ENCODE results near the gene MCOLN3.
"Not testable (repeated sequence)": the region's sequence is repeated elsewhere in the genome, so short reads cannot be mapped to it uniquely, and the experiment has no call there.

MCOLN3 gene

GRCh38 chr1:85047472-85048295 lies 616 bp downstream of the MCOLN3 start:
- DNase-seq, result peak; percentile 72

GRCh38 chr1:85047144-85047471 lies 1.2 kb downstream of the MCOLN3 start:
- DNase-seq, result no peak

DNA sequence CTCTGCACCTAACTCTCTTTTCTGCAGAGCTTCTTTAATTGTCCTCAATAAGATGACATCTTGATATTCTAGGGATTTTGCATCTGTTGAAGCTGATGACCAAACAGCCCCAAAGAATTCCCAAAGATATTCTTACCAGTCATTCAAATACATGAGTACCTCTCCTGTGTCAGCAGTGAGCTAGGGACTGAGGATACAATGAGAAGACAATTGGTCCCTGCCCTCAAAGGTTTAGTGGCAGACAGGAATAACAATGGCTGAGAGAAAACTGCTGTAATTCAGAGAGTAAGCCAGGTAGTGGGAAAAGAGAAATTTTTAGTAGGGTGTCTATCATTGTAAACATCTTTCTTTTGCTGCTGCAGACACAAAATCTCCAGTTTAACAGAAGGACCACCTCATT lies 5.9 kb downstream of the MCOLN3 start:
- DNase-seq, result no peak

DNA sequence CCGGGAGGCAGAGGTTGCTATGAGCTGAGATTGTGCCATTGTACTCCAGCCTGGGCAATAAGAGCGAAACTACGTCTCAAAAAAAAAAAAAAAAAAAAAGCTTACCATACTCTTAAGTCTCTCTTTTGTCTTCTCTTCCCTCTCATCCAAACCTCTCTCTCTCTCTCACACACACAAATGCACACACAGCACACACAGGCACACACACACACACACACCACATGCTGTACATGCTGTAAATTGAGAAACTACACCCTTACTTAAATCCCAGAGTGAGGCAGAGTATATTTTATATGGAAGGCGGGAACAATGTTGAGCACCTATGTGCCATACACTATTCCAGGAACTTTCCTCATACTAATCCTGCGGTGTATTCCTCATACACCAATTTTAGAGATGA lies 6.5 kb downstream of the MCOLN3 start:
- no peak for DNase-seq

DNA sequence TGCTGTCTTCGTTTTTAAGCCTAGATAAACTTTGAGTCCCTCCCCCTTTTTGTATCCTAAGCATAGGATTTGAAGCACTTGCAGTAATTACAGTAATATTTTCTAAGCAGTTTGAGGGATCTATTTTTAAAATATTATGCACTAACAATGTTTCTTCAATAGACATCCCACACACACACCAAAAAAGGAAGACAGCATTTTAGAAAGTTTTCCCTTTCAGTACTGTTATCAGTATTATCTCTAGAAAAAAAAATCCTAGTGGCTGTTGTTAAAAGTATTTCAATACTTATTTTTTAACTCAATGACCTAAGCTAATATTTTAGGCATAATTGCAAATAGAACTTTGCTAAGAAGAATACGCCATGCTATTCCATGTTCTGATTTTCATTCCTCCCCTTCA lies 15.1 kb downstream of the MCOLN3 start:
- DNase-seq, result no peak

- DNase-seq, result no peak
Measured at GRCh38 chr1:85030536-85030935, 17.8 kb downstream of the MCOLN3 start.

DNA sequence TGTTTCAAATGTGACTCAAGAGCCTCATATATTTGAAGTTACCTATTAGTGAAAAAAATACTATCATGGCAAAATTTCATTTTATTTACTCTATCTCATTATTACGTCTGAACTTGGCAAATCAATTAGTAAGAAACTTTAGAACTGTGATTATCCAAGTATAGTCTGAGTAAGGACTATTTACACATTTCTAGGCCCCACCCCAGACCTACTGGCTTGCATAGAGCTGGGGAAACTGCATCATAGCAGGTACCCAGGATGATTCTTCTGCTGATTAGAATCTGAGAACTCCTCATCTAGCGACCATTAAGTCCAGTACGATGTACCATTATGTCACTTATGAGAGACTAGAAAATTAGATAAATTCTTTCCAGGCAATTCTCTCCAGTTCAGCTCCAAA lies 20.1 kb downstream of the MCOLN3 start:
- DNase-seq, result no peak

- DNase-seq, result peak; percentile 7
Measured at GRCh38 chr1:85027242-85027983, 20.9 kb downstream of the MCOLN3 start.

- DNase-seq, result no peak
Measured at GRCh38 chr1:85025940-85026339, 22.4 kb downstream of the MCOLN3 start.

- no peak for DNase-seq
Measured at GRCh38 chr1:85024736-85025135, 23.6 kb downstream of the MCOLN3 start.

DNA sequence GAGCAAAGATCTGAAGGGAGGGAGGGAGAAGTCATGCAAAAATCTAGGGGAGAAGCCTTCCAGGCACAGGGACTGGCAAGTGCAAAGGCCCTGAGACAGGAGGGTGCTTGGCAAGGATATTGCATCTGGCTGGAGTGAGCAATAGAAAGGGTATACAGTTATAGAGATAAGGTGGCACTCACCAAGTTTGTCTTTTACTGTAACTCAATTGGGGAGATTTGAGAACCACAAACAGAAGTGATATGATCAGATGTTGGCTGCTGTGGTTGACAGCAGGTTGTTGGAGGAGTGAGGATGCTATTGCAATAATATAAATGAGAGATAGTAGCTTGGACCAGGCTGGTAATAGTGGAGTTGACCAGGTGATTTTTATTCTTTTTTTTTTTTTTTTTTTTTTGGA lies 25.6 kb downstream of the MCOLN3 start:
- no peak for DNase-seq

GRCh38 chr1:85019994-85020393 lies 28.3 kb downstream of the MCOLN3 start:
- DNase-seq, result no peak

- DNase-seq, result no peak
Measured at GRCh38 chr1:85015826-85016225, 32.5 kb downstream of the MCOLN3 start.

DNA sequence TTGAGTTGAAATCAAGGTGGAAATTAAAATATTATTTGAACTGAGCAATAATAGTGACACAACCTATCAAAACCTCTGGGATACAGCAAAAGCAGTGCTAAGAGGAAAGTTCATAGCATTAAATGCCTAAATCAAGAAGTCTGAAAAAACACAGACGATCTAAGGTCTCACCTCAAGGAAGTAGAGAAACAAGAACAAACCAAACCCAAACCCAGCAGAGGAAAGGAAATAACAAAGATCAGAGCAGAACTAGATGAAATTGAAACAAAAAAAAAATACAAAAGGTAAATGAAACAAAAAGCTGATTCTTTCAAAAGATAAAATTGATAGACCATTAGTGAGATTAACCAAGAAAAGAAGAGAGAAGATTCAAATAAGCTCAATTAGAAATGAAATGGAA lies 42.7 kb downstream of the MCOLN3 start:
- not testable (repeated sequence) for DNase-seq

DNA sequence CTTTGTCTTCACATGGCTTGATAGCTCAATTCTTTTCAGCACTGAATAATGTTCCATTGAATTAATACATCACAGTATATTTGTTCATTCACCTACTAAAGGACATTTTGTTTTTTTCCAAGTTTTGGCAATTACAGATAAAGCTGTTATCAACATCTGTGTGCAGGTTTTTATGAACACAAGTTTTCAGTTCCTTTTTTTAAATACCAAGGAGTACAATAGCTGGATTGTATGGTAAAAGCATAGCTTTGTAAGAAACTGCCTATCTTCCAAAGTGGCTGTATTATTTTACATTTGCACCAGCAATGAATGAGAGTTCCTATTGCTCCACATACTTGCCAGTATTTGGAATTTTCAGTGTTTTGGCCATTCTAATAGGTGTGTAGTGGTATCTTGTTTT lies 46.6 kb downstream of the MCOLN3 start:
- no peak for DNase-seq

DNA sequence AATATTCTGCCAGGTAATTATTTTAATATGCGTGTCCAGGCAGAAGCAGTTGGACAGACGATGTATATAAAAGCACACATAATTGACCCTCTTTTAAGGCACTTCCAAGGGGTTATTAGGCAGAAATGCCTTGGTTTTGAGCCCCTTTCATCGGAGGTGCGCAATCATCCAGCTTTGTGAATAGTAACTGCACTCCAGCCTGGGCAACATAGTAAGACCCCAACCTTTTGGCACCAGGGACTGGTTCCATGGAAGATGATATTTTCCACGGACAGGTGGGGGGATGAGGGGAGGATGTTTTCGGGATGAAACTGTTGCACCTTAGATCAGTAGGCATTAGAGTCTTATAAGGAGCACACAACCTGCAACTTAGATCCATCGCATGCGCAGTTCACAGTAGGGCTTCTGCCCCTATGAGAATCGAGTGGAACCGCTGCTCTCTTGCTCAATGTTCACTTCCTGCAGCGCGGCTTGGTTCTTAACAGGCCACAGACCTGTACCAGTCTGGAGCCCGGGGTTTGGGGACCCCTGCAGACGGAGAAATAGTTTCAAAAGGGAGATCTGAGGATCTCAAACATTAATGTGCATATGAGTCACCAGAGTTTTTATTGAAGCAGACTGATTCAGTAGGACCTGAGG lies 49.5 kb downstream of the MCOLN3 start:
- peak; percentile 40 for DNase-seq

DNA sequence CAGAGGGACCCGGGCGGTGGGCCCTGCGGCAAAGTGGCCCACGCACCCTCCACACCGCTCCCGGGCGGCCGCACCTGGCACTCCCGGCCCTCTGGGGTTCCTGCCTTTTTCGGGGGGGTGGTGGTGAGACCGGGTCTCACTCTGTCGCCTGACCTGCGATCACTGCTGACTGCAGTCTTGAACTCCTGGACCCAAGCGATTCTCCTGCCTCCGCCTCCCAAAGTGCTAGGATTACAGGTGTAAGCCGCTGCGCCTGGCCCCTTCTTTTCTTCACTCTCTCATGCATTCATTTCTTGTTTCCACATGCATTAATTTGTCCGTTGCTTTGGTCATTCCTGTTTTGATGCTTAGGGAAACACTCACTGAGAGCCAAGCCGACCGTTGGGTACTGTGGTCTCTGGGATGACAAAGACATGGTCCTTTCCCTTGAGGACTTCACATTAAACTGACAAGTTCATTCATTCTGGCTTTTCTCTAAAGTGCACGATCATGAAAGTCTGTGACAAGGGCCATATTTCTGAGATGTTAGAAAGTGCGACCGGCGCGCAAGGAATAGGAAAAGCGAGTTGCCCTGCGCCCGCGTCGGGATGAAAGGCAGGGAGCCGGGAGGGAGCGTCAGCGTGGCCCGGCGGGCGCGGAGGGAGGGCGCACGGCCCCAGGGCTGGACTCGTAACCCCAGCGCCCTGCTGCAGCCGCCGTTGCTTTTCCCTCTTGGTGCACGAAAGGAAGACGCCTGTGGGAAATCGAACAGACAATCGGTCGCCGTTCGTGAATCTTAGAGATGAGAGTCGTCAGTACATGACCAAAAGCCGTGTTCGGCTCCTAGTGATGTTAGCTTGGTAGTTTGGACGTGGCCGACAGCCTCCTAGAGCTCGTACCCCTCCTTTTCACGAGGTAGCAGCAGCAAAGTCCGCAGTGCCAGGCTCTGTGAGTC lies 50.4 kb downstream of the MCOLN3 start:
- peak; percentile 82 for DNase-seq

- DNase-seq, result peak; percentile 71
Measured at GRCh38 chr1:84996846-84997666, 51.2 kb downstream of the MCOLN3 start, which contains the start of gene MCOLN2. MCOLN2 (minus strand) TSS chr1:84997113; CDS start chr1:84996872, 241 bp downstream.

DNA sequence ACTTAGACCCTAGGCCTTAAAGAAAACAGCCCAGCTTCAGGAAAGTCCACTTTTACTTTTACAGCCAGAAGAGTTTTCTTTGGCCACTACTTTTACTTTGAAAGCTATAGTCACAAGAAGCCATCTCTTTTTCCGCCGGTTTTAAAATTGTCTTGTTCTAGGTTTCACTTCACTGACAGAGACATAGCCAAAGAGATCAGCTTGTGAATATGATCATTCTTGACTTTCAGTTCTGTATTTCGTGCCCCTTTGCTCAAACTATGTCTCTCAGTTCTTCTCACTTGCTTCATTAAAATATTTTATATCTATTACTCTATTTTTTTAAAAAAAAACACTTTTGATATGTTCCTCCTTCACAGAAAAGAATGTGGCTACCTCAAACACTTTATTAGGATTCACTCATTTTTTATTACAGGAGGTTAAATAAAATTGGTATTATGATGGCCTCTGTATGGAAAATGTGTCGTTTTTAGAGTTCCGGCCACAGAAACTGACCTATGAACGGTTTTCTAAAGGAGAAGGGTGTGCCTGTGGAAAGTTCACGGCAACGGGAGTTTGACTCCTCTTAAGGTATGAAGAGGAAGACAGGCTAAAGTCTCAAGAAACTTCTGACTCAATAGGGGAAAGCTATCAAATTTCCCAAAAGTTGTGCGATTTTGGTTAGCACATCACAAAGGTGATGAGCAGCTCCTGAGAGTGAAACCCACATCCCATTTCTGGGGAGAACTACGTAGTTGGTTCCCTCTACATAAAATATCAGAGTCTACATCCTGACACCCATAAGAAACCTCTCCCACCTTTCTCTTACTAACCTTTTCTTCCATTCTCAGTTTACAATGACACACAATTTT lies 52.6 kb downstream of the MCOLN3 start:
- peak; percentile 4 for DNase-seq

DNA sequence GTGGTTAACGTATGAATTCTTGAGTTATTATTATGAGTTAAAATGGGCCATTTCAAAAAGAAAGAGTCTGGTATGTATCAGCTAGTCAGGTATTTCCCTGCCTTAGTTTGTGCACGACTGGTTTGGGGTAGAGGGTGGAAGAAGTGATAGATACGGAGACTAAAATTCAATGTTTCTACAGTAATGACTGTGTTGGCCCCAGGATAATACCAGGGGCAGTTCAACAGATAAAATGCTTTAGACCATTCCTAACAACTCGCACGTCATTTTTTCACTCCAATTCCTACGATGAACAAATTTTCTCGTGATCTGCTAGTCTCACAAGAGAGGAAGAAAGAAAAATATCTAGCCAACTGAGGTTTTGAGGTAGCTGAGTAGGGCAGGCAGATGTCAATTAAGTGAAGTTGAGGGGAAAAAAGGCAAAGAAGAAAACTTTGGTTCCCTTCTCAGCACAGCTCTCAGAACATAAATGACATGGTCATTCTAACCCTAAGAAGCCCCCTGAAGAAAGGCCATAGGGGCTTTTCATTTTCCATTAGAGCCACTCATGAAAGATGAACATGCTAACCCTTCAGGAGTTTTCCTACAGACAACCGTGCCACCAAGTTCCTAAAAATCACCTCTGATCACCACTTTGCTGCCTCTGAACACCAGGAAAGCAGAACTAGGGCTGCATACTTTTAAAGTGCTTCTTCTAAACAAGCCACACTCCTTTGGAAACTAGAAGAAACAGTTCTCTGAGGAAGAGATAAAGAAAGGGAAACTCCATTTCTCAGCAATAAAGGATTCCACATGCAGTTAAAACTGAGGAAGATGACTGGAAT lies 57.0 kb downstream of the MCOLN3 start:
- no peak for DNase-seq
